Measurements from ENCODE around the gene FGGY. TPM values are rescaled to one million over a fixed set of nuclear protein-coding genes. Genes with fewer than 3 reads are reported as not detected.
"Not testable (repeated sequence)": the region's sequence is repeated elsewhere in the genome, so short reads cannot be mapped to it uniquely, and the experiment has no call there.

The FGGY gene
- total RNA-seq, 1 donor from 2014 or later, result 72.2 TPM

DNA sequence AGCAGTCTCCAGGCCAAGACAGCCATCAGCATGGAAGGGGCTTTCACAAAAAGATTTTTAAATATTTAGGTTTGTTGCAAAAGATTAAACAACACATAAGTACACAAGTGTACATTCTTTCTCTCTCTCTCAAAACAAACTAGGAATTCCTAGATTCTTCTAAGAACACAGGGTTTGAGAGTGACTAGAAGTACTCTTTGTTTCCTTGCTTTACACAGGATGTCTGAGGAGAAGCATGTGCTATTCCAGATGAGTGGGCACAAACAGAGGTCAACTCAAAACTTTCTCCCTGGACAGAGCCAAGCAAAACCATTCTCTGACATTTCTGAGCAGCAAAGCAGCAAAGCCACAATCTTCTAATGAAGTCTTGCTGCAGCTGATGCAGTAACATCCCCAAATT, 307.3 kb downstream of the FGGY start:
- ATAC-seq (no peak), DNase-seq (ENCODE audit: low spot score) (no peak)

- no peak for DNase-seq (ENCODE audit: low spot score)
- no peak for ATAC-seq
Observed at GRCh38 chr1:59605184-59605583, 308.3 kb downstream of the FGGY start.

DNA sequence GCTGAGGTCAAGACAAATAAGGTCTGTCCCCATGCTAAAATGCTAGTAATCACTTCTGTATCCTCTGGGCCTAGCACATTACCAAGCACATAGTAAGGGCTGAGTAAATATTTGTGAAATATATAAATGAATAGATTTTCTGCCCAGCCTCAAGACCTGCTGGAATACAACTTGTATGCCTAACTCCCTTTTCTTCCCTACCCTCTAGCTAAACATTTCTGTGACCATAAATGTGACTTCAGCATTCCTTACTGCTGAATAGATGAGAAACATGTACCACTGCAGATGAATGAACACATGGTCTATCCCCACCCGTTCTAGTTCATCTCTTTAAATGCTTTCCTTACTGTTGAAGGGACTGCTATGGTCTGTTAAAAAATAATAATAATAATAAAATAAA, 308.9 kb downstream of the FGGY start:
- DNase-seq (ENCODE audit: low spot score) (no peak), ATAC-seq (no peak)

DNA sequence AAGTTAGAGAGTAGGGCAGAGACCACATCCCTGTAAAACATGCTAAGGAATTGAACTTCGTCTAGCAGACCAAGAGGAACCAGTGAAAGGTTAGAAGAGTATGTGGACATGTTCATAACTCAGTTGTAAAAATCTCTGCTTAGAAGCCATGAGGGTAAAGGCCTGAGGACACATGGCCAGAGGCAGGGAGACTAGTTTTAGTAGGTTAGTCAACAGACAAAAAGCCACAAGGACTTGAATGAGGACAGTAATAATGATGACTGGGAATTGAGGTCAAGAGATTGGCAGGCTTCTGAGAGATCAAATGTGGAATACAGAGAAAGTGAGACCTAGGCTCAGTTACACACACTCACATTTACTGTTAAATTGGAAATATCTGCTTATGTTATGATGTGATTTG, 312.4 kb downstream of the FGGY start:
- DNase-seq (ENCODE audit: low spot score) (no peak), ATAC-seq (no peak)

GRCh38 chr1:59610499-59610898, 313.6 kb downstream of the FGGY start:
- ATAC-seq; DNase-seq (ENCODE audit: low spot score): not testable (repeated sequence)

- ATAC-seq, result peak; percentile 68
- peak; percentile 50 for DNase-seq (ENCODE audit: low spot score)
Observed at GRCh38 chr1:59617434-59617833, 320.5 kb downstream of the FGGY start.

DNA sequence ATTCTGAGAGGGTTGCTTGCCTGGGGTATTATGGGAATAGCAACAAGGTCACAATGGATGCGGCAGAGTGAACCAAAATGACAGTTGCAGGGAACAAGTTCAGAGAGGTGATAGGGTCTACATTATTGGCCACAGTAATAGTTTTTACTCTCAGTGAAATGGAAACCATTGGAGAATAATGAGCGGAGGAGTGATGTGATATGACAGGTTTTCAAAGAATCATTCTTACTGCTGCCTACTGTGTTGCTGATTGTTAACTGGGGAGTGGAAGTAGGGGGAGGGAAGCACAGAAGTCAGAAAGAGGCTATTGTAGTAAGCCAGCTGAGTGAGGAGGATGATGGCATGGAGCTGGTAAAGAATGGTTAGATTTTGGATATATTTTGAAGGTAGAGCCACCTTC, 322.7 kb downstream of the FGGY start:
- DNase-seq (ENCODE audit: low spot score) (no peak), ATAC-seq (no peak)

- no peak for ATAC-seq
- no peak for DNase-seq (ENCODE audit: low spot score)
Observed at GRCh38 chr1:59625384-59625783, 328.5 kb downstream of the FGGY start.

DNA sequence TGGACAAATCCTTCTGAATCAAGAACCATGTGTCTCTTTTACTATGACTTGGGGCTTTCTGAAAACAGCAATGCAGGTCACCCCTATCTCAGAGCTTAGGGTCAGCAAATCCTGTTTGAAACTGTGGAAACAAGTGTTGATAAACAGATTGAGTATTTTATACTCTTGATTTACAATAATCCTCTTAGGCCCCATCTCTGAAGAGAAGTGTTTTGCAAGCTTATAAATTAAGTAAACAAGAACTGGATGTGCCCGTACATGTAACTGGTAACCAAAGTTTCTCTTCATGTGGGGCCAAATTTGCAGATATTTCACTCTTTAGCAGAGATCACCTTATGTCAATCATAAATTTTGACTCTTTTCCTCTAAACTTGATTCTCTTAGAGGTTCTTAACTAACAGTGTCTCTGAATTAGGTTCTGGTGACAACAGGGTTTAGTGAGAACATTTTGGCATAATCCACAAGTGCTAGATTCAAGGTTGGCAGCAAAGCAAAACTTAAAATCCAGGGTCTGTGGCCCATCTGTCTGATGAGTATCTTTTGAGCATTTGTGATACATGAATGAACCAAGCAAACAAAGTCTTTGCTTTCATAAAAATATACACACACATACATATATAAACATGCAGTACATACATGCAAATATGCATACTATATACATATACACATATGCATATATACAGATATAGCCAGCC, 334.8 kb downstream of the FGGY start:
- ATAC-seq, result peak; percentile 74
- DNase-seq (ENCODE audit: low spot score), result no peak

GRCh38 chr1:59635097-59635496, 338.2 kb downstream of the FGGY start:
- DNase-seq (ENCODE audit: low spot score) (no peak), ATAC-seq (no peak)

DNA sequence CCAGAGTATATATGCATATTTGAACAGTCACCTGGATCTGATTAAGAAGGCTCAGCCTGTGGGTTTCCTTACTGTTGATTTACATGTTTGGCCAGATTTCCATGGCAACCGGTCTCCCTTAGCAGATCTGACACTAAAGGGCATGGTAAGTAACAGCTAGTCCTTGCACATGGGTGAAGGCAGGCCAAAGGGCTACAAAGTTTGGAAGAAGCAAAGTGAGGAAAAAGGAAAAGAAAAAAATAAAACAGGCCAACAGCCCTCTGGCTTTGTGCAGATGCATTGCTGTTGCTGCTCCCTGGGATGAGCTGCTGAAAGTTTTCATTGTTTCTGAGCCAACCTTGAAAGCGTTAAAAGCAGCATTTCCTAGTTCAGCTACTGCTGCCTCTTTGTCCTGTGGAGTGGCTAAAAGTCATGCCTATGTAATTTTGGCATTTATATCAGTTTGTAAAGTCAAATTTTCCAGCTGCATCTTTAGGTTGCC, 341.4 kb downstream of the FGGY start:
- ATAC-seq (no peak), DNase-seq (ENCODE audit: low spot score) (no peak)

DNA sequence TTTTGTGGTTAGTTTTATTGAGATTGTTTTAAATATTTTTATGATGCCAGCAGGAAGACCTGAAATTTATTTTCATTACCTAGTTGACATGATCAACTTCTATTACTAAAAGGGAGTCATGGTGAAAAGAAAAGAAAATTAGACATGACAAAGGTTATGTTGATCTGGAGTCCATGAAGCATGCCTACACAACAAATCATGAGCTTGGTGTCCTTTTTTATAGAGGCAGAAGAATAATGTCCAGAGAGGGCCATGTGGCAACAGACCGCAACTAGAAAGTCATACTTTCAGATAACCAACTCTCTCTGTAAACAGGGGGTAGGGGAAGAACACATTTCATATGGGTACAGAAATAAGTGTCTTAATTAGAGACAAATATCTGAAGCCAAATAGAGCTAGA, 342.4 kb downstream of the FGGY start:
- no peak for ATAC-seq
- no peak for DNase-seq (ENCODE audit: low spot score)

DNA sequence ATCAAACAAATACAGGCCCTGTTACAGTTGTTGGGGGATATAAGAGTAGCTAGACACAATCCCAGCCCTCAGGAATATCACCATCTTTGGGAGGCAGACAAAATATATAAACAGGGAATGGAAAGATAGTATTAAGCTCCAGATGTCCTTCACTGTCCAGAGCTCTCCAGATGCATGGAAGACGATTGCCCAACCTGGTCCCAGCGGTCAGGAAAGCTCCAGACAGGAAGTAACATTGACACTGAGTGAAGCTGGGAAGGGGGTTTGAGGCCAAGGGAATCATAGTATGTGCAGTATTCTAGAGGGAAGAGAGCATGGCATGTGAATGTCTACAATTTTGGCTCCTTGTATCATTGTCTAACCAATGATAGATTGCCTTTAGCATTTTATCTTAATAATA, 344.0 kb downstream of the FGGY start:
- ATAC-seq (no peak), DNase-seq (ENCODE audit: low spot score) (no peak)

DNA sequence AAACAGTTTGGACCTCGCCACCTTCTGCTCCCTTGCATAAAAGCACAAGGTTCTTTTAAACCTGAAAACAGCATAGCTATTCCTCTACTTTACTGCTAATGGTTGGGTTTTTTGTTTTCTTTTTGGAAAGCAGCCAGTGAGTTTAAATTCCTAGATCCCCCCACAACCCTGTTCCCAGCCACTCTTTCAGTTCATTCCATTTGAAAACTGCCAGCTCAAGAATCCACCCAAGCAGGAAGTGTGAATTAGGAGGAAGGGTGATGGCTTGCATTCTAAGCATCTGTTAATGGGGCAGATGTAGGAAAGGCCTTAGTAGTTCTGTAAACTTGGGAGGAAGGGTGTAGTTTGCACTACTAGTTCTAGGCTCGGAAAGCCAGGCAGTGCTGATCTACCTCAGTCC, 344.9 kb downstream of the FGGY start:
- ATAC-seq (no peak), DNase-seq (ENCODE audit: low spot score) (no peak)

- DNase-seq (ENCODE audit: low spot score), result no peak
- no peak for ATAC-seq
Observed at GRCh38 chr1:59643526-59643925, 346.6 kb downstream of the FGGY start.

DNA sequence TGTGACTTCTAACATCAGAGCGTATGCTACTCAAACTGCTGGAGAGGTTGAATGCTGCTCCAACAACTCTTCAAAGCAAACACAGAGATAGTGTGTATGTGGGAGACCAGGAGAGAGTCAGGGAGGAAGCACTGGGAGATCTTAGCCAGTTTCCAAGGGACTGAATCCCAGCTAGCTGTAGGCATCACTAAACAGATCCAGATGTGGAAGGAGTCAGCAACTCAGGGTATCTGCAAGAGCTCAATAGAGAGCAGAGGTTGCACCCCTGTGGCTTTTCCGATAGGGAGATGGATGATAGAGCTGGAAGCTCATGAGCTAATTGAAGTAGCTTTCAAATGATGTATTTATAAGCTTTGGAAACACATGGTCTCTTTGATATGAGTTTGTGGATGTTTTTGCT, 349.0 kb downstream of the FGGY start:
- DNase-seq (ENCODE audit: low spot score) (no peak), ATAC-seq (no peak)

DNA sequence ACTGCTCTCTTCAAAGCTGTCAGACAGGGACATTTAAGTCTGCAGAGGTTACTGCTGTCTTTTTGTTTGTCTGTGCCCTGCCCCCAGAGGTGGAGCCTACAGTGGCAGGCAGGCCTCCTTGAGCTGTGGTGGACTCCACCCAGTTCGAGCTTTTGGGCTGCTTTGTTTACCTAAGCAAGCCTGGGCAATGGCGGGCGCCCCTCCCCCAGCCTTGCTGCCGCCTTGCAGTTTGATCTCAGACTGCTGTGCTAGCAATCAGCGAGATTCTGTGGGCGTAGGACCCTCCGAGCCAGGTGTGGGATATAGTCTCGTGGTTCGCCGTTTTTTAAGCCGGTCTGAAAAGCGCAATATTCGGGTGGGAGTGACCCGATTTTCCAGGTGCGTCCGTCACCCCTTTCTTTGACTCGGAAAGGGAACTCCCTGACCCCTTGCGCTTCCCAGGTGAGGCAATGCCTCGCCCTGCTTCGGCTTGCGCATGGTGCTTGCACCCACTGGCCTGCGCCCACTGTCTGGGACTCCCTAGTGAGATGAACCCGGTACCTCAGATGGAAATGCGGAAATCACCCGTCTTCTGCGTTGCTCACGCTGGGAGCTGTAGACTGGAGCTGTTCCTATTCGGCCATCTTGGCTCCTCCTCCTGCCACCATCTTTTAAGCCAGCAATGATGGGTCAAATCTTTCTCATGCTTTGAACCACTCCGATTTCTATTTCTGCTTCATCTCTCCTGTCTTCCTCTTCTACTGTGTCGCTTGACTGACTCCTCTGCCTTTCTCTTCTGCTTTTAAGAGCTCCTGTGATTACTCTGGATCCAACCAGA, 356.5 kb downstream of the FGGY start:
- ATAC-seq; DNase-seq (ENCODE audit: low spot score): not testable (repeated sequence)

- no peak for ATAC-seq
- no peak for DNase-seq (ENCODE audit: low spot score)
Observed at GRCh38 chr1:59653968-59654367, 357.1 kb downstream of the FGGY start.

DNA sequence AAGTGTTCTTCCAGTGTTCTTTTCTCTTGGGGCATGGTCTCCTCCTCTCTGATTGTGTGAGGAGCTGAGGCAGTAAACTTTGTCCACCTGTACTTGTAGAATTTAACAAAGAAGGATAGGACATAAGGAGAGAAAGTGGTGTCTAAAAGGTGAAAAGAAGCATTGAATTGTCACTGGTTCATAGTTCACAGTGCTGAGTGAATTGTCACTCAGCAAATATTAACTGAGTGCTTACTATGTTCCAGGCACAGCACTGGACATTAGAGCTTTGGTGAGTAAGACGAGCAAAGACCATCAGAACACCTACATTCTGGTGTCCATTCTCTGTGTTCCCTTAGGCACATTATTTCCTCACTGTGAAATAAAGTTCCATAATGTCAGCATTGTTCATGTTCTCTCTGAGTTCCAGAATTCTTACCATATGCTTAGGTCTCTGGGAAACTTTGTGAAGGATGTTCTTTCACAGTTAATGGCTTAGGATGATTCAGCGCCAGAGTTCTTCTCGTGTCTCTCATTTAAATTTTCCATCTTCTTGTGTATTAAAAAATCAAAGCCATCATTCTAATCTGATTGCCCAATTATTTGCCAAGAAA, 361.1 kb downstream of the FGGY start:
- no peak for ATAC-seq
- DNase-seq (ENCODE audit: low spot score), result no peak

- ATAC-seq, result no peak
- DNase-seq (ENCODE audit: low spot score), result no peak
Observed at GRCh38 chr1:59664166-59664565, 367.3 kb downstream of the FGGY start.

- ATAC-seq (no peak), DNase-seq (ENCODE audit: low spot score) (no peak)
Observed at GRCh38 chr1:59666106-59666505, 369.2 kb downstream of the FGGY start.

DNA sequence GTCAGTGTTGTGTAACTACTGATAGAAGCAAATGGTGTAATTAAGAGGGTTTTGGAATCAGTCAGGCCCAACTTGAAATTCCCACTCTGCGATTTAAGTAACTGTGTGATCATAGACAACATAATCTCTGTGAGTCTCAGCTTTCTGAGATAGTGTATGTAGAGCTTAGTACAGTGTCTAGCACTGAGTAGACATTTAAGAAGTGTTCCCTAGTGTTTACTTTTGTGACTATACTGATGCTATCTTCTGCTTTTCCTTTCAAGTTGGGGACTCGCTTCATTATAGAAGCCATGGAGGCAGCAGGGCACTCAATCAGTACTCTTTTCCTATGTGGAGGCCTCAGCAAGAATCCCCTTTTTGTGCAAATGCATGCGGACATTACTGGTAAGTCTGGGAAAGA, 370.1 kb downstream of the FGGY start:
- DNase-seq (ENCODE audit: low spot score) (no peak), ATAC-seq (no peak)
